ENCODE results near the gene TWIST2.

Gene TWIST2

DNA sequence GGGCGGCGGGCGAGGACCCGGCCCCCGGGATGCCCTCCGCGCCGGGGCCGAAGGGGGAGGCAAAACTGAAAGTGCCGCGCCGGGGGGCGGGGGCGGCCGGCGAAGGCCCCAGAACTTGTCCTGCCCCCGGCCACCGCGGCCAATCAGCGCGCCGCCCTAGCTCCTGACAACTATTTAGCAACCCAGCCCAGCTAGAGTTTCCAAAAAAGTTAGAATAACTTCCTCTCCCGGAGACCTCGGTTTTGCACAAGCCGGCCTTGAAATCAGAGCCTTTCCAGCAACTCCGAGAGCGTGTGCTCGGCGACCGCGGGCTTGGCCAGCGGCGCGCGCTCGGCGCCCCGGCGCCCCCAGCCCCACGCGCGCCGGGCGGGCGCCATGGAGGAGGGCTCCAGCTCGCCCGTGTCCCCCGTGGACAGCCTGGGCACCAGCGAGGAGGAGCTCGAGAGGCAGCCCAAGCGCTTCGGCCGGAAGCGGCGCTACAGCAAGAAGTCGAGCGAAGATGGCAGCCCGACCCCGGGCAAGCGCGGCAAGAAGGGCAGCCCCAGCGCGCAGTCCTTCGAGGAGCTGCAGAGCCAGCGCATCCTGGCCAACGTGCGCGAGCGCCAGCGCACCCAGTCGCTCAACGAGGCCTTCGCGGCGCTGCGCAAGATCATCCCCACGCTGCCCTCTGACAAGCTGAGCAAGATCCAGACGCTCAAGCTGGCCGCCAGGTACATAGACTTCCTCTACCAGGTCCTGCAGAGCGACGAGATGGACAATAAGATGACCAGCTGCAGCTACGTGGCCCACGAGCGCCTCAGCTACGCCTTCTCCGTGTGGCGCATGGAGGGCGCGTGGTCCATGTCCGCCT lies at the start of gene TWIST2:
TWIST2 (plus strand) TSS at position 245 of the 850 bp plus-strand sequence; CDS start at position 376, 131 bp downstream.
- DNase-seq: peak; percentile 9

DNA sequence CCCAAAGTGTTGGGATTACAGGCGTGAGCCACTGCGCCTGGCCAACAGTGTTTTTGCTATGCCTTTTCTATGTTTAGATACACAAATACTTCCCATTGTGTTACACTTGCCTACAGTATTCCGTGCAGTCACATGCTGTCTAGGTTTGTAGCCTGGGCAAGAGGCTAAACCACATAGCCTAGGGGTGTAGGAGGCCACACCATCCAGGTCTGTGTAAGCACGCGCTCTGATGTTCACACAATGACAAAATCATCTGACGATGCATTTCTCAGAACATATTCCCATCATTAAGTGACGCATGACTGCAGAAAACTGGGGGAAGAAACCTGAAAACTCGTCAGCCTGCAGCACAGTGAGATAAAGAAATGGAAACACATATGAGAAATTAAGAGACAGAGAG lies 46.1 kb upstream of the TWIST2 start:
- no peak for DNase-seq

DNA sequence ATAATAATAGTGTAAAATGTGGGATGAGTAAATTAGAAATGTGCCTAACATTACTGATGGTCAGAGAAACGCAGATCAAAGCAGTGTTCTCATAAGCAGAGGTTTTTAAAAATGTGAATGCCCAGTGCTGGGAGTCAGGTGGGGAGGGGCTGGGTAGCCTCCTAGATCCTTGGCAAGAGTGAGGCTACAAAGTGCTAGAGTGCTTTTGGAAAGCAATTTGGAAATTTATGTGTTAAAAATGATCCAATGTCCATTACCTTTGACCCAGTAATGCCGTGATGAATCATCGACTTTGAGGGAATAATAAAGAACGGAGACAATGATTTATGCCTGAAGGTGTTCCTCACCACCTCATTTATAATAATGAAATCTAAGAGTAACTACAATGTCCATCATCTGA lies 44.9 kb upstream of the TWIST2 start:
- no peak for DNase-seq

DNA sequence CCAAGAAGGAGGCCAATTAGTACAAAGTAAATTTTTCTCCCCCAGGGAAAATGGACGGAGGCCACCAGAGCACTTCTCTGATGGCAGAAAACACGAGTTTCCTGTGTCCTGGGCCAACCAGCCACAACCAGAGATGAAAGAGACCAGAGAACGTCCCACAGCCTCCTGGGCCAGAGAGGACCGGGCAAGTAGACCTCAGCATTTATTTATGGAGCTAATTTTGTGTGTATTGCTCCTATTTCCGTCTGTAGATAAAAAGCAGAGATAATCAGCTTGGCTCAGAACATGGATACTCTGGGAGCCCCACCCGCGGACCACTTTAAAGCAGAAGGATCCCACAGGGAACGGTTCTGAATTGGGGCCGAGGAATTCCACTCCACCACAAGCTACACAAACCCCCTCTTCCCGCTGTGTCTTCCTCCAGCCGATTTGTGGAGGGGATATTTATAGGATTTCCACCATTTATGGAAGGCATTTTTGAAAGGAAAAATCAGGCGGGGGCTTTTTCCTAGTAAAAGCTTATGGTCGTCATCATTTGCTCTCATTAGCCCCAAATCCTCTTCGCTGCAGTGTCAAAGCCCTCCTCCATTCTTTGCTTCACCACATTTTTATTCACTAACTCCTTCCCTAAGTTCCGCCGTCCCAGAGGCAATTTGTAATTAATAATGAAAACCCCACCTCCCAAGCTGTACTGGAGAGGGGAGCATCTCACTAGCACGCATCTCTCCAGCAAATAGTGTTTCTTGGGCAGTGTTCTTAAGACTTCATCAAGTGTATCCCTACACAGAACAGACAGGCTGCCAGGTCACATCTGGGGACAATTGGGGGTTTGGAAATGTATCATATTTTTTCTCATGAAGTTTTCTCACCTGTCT lies 43.7 kb upstream of the TWIST2 start:
- no peak for DNase-seq

DNA sequence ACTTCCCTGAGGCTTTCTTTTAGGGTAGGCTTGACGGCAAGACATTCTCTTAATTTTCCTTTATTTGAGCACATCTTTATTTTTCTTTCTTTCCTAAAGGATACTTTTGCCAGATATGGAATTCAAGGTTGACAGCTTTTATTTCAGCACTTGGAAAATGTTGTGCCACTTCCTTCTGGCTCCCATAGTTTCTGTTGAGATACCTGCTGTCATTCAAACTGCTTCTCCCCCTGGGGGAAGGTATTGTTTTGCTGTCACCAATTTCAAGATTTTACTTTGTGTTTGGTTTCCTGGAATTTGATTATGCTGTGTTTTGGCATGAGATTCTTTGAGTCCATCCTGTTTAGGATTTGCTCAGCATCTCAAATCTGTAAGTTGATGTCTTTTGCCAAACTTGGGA lies 39.1 kb upstream of the TWIST2 start:
- no peak for DNase-seq

DNA sequence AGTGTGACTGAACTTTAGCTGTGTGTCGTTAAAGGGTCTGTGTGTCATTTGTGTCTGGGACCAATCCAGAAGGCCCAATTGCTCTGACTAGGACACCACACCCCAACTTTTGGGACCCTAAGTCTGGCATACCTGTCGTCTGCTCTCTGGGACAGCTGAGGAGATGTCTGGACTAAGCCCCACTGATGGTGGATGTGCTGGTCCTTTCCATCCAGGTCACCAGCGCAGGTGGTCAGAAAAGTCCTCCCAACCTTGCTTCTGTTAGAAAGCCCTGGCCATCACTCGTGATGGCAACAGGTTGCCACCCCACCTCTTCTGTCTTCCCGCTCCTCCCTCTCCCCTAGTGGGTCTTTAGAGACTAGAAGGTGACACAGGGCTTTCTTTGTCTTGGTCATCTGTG lies 37.6 kb upstream of the TWIST2 start:
- DNase-seq: no peak

DNA sequence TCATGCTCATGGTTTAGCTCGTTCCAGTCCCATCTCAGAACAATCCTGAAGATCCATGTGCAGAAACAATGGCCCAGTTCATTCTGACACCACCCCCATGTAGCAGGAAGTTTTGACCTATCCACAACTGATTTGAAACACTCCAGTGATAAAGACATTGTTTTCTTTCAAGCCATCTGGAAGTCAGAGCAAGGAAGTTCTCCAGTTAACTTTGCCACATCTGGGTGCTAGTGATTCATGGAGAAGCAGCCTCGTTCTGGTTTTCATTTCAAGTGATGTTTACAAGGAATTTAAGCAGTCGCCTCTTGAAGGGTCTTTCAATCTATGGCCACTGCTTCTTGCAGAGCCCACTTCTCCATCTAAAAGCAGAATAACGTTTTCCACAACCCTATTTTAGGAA lies 36.6 kb upstream of the TWIST2 start:
- no peak for DNase-seq

DNA sequence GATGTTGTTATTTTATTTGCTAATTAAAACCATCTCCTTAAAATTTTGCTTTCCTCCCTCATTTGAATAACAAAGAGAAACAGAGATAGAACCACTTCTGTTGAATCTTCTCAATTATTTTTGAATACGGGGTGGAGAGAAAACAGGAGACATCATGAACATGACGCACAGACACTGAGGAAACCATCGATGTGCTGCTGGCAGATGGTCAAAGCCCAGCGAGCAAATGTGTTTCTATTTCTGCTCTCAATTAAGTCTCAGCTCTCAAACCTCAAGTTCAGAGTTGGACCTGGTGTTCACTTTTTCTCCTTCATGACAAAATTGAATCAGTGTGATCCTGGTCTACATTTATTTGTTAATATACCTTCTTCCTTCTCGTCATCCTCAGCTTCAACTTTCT lies 36.1 kb upstream of the TWIST2 start:
- DNase-seq: no peak

DNA sequence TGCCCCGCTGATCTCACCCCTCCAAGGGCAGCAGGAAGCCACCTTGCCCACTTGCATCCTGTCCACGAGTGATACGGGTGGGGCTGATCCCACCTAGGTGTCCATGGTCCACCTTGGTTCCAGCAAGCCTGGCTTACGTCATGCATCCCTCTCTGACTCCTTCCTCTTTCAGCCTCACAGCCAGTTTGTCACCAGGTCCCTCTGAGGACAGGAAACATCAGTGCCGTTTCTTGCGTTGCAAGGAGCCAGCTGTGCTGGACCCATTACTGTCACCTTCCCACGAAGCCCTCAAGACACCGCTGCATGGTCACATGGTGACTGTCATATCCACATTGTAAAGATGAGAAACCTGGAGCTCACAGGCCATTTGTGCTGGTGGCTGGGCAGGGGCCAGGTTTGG lies 34.8 kb upstream of the TWIST2 start:
- no peak for DNase-seq

DNA sequence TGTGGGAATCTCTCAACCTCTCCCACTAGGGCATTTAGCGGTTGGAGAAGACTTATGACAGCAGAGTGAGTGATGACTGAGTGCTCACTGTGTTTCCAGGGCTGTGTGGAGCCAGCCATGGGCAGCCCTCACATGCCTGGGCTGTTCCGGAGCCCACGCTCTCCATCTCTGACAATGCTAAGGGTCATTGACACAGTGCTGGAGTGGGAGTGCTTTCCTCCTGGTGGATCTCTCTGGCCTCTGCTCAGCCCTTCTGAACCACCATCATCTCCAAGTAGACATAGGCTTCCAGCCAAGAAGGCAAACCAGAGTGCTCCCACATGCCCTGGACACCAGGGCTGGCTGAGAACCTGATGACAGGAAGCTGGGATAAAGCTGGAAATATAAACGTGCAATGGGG lies 33.1 kb upstream of the TWIST2 start:
- DNase-seq: no peak

DNA sequence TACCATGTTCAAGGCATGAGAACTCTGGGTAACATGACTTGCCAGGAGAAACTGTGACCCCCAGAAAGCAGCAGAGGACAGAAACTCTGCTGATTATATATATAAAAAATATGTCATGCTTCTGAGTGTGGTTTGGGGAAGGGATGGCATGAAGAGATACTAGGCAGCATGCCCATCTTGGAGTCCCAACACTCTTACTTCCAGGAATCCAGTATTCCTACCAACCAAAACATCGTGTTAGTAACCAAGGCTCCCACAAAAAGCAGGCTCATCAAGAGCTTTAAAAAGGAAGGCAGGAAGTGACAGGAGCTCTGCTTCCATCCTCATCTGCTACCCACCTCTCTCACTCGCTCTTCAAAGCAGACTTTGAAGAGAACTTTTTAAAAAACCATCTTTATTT lies 31.6 kb upstream of the TWIST2 start:
- DNase-seq: no peak

DNA sequence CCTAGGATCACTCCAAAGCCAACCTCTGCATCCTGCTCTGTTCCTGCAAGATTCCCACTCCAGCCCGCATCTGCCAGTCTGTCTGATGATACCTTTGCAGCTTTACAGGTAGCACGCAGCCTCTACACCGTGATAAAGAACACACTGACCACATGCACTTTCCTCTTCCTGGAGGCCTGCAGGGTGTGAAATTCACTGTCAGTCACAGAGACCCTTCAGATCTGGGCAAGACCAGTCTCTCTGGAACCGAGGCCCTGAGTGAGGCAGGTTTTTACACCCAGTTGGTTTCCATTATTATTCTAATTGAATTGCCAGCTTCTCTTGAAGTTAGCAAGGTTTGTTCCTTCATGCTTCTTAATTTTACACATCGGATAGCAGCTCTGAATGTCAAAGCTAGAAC lies 30.5 kb upstream of the TWIST2 start:
- no peak for DNase-seq

DNA sequence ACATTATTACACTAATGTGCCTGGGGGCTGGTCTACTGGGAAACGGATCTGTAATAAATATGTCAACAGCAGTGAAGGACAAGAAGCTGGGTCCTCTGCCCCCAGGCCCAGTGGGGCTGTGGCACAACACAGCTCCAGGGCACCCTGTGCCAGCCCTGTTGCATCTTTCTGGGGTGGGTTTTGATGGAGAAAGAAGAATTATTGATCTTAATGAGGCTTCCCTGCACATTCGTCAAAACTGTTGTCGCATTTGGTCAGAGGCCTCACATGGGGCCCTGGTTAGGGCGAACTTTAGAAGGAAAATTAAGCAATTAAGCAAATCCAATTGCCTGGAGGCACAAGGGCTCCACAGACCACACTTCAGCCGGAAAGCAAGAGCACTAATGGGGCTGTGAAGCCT lies 30.0 kb upstream of the TWIST2 start:
- no peak for DNase-seq

DNA sequence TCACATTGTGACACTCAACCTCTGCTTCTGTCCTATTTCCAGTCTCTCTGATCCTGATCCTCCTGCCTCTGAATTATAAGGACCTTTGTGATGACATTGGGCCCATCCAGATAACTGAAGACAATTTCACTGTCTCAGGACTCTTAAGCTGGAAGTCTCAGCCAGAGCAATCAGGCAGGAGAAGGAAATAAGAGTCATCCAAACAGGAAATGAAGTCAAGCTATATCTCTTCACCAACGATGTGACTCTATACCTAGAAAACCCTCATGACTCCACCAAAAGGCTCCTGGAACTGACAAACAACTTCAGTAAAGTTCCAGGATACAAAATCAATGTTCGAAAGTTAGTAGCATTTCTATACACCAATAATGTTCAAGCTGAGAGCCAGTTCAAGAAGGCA lies 29.3 kb upstream of the TWIST2 start:
- no peak for DNase-seq

DNA sequence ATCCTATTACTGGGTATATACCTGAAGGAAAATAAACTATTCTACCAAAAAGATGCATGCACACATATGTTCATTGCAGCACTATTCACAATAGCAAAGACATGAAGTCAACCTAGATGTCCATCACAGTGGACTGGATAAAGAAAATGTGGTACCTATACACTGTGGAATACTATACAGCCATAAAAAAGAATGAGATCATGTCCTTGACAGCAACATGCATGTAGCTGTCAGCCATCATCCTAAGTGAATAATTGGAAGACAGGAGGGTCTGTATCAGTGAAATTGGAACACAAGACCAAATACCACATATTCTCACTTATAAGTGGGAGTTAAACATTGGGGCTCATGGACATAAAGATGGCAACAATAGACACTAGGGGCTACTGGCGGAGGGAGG lies 27.7 kb upstream of the TWIST2 start:
- no peak for DNase-seq

DNA sequence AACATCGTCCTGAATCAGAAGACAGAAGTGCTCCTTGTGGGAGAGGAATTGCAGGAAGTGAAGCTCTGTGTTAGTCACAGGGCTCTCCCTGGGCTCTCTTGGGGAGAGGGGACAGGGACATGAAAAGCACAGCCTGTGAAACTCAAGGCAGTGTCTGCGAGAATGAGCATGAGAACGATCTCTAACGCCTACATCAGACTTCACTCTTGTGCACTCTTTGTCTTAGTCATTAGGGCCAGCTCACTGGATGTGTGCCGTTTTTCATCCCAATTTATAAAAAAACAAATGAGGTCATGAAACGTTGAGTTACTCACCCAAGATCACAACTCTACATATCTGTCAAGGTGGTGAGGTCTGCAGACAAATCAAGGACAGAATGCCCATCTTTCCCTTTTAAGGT lies 27.0 kb upstream of the TWIST2 start:
- DNase-seq: no peak

DNA sequence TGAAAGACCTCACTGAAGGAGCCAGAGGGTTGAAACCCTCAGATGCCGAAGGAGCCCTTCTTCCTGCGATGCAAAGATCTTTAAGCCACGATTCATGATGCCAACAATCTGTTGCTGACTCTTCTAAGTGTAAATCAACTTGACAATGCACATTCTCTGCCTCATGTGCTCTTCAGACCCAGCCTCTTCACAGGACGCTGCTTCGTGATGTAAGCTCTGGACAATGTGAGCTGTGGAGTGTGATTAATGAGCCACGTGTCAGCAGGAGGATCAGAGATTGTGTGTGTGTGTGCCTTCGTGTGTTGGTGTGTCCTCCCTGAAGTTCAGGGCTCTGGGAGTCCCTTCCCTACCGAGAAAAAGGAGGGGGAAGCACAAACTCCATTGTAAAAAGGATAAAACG lies 26.5 kb upstream of the TWIST2 start:
- no peak for DNase-seq

DNA sequence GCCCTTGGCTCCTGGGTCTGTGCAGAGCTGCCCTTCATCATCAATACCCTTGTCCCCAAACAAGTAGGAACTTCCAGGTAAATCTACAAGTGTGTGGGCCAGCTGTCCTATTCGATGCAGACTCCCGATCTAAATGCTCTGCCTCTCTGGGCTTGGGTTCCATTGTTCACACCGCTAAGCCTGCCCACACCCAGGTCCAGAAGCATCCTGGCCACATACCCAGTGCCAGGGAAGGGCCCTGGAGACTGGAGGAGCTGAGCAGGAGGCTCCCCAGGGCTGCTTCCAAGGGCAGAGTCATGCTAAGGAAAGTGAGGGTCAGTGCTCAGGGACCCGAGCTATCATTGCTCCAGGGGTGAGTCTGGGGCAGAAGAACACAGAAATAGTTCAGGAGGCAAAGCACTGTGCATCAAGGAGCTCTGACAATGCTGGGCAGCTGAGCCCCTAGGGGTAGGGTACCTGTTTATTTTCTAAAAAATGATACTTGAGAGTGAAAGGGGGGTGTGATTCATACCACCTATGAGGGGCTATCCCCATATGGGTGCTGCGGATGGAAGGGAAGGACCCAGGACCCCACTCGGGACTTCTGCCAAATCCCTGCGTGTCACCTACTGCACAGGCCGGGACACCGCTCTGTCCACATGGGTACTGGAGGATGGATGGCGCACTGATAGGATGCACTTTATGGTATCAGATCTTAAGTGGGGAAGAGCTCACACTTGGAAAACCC lies 25.8 kb upstream of the TWIST2 start:
- DNase-seq: no peak

DNA sequence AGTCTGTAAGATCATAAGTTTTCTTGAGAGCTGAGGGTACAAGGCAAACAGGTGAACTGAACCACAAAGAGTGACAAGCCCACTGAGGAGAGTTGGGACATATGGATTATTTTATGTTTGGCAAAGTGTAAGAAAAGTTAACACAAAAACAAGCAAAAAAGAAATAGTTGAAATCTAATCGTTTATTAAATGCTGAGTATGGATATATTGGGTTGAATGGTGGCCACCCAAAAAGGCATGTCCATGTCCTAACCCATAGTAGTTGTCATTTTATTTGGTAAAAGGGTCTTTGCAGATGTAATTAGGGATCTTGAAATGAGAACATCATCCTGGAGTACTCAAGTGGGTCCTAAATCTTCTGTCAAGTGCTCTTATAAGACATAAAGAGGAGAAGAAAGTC lies 24.9 kb upstream of the TWIST2 start:
- no peak for DNase-seq

DNA sequence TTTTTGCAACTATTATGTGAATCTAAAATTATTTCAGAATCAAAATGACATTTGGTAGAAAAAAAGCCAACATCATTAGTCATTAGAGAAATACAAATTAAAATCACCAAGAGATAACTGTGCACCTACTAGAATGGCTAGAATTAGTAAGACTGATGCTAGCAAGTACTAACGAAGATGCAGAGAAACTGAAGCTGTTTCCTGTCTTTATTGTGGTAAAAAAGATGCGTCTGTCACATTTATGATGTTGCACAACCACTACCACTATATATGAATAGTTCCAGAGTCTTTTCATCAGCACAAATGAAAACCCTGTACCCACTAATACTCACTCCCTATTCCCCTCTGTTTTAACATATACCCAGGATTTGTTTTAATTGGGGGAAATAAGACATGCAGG lies 16.7 kb upstream of the TWIST2 start:
- no peak for DNase-seq

DNA sequence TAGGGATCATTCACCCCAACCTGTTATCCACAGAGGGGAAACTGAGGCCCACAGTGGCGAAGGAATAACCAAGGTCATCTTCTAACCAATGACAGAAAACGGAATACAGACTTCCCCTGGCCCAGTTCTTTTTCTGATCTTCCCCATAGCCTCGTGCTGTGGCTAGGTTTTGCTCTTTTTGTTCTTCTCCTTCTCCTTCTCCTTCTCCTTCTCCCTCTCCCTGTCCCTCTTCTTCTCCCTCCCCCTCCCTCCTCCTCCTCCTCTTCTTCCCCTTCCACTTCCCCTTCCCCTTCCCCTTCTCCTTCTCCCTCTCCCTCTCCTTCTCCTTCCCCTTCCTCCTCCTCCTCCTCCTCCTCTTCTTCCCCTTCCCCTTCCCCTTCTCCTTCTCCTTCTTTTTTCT lies 12.9 kb upstream of the TWIST2 start:
- no peak for DNase-seq

DNA sequence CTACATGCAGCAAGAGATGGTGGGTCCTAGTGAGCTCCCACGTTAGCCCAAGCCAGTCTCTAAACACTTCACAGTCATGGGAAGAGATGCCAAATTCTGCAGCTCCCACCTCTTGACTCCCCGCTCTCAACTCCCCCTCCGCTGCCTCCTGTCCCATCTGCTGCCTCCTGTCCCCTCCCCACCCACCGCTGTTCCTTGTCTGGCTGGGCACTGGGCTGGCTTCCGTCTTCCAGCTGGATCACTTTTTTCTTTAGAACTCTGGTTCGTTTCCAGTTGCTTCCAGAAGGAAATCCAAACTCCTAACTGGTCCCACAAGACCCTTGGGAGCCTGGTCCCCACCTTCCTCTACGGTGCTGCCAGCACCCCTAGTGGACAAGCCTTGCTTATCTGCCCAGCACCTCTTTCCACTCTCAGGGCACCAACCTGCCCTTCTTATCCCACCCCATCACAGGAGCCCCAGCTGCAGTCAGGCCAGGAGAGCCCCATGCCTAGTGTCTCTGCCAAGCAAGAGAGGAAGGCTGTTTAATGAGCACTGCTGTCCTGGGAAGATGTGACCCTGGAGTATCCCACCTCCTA lies 12.1 kb upstream of the TWIST2 start:
- DNase-seq: no peak

DNA sequence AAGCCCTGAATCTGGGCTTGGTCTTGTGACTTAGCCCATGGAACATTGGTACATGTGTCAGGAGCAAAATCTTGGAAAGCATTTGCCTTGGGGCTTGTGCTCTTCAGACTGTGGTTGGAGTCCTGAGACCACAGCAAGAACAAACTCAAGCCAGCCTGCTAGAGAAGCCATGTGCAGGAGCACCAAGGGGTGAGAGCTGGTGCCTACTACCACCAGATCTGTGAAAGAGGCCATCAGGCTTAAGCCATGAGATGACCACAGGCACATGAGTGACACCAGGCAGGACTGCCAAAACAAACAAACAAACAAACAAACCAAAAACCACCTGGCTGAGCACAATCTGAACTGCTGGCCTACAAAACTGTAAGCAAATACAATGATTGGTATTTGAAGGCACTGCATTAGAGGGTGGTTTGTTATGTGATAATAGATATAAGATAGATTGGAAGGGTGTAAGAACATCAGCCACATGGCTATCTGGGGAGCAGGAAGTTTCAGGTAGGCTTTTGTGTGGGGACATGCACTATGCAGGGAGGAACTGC lies 9.0 kb upstream of the TWIST2 start:
- no peak for DNase-seq
